Cardiac muscle cell (in vitro differentiated cells and primary cell): Measurements from ENCODE around the gene CEACAM19. TPM values are rescaled to one million over a fixed set of nuclear protein-coding genes. Genes with fewer than 3 reads are reported as not detected.

ENCODE experiments used
- DNase-seq, 2 donors: peaks; one replicate each; pipeline versions ENCODE4 v3.0.0 to v3.0.0-alpha.2; 2010 to 2017; ENCODE audit warnings: low read depth in 1 of 2, low spot score in 1 of 2
- H3K27ac ChIP-seq: fragments of 200-600 bp; sonication (generic); 2 replicates; pipeline ENCODE4 v1.5.1; 2016
- H3K27me3 ChIP-seq: fragments of 200-600 bp; sonication (generic); 2 replicates; pipeline ENCODE4 v1.6.0; 2016; ENCODE audit warnings: control low read depth
- H3K36me3 ChIP-seq: fragments of 200-600 bp; sonication (generic); 2 replicates; pipeline ENCODE4 v1.5.1; 2016; ENCODE audit warnings: control low read depth
- H3K4me1 ChIP-seq: fragments of 200-600 bp; sonication (generic); 2 replicates; pipeline ENCODE4 v1.8.1; 2017; ENCODE audit warnings: low read depth, mild to moderate bottlenecking, mixed run types
- H3K4me3 ChIP-seq: fragments of 200-600 bp; sonication (generic); 2 replicates; pipeline ENCODE4 v1.5.1; 2016; ENCODE audit warnings: mild to moderate bottlenecking
- H3K9me3 ChIP-seq: fragments of 200-600 bp; sonication (generic); 2 replicates; pipeline ENCODE4 v1.5.1; 2017; ENCODE audit warnings: low read depth, mild to moderate bottlenecking, control low read depth
- polyA plus RNA-seq: library from polyadenylated mRNA; unstranded; fragments of >200 nt; fragmentation: Nextera tagmentation; extraction: Ambion mirVana; gene quantifications from 2 replicates; pipeline ENCODE4 v1.2.1, GENCODE V29; 2016
- total RNA-seq: library from RNA; depleted of rRNA; stranded (reverse); fragments of >200 nt; gene quantifications from 2 replicates; pipeline ENCODE4 v1.2.3, GENCODE V29; 2016
- TF ChIP-seq, protein P1 (sequence below): IDR thresholded peaks from 2 replicates; pipeline ENCODE4 v1.5.1; 2012; ENCODE audit warnings: low read depth, mild to moderate bottlenecking, low read length

The CEACAM19 gene
- total and polyA plus RNA-seq, 2 experiments from 2014 or later, result 4.3 to 8.4 TPM

DNA sequence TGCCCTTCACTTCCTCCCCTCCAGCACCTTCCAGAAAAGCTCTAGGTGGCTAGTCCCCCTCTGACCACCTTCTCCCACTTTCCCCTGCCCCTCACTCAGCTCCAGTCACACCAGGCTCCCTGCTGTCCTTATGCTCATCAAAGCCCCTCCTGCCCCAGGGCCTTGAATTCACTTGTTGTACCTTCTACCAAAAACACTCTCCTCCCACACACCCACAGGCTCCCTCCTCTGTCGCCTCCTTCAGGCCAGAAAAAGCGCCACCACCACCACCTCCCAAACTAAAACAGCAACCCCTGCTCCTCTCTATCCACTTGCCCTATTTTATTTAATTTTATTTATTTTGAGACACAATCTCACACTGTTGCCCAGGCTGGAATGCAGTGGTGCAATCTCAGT, 22.9 kb downstream of the CEACAM19 start:
- Histone ChIP-seq H3K9me3 (no peaks in the 10 kb centered on the region), H3K4me3 (no peak overlapping the region), H3K27me3 (no peaks in the 10 kb centered on the region), H3K36me3 (no peaks in the 10 kb centered on the region), H3K27ac (no peak overlapping the region), H3K4me1 (peaks cover 14% of the 10 kb centered on the region)
- no peak for DNase-seq
- TF ChIP-seq, protein P1, sequence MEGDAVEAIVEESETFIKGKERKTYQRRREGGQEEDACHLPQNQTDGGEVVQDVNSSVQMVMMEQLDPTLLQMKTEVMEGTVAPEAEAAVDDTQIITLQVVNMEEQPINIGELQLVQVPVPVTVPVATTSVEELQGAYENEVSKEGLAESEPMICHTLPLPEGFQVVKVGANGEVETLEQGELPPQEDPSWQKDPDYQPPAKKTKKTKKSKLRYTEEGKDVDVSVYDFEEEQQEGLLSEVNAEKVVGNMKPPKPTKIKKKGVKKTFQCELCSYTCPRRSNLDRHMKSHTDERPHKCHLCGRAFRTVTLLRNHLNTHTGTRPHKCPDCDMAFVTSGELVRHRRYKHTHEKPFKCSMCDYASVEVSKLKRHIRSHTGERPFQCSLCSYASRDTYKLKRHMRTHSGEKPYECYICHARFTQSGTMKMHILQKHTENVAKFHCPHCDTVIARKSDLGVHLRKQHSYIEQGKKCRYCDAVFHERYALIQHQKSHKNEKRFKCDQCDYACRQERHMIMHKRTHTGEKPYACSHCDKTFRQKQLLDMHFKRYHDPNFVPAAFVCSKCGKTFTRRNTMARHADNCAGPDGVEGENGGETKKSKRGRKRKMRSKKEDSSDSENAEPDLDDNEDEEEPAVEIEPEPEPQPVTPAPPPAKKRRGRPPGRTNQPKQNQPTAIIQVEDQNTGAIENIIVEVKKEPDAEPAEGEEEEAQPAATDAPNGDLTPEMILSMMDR, result peak; percentile 44

GRCh38 chr19:44696939-44697669, 25.8 kb downstream of the CEACAM19 start:
- H3K36me3 ChIP-seq, result no peaks in the 10 kb centered on the region
- DNase-seq, result no peak
- H3K9me3 ChIP-seq, result no peaks in the 10 kb centered on the region
- H3K27me3 ChIP-seq, result no peaks in the 10 kb centered on the region
- H3K4me3 ChIP-seq, result no peak overlapping the region
- no peak overlapping the region for H3K27ac ChIP-seq
- H3K4me1 ChIP-seq, result peaks cover 12% of the 10 kb centered on the region
- TF ChIP-seq, protein P1, result no peak

- Histone ChIP-seq H3K9me3 (no peaks in the 10 kb centered on the region), H3K4me1 (peaks cover 7% of the 10 kb centered on the region), H3K27me3 (no peaks in the 10 kb centered on the region), H3K36me3 (no peaks in the 10 kb centered on the region), H3K4me3 (no peak overlapping the region), H3K27ac (no peak overlapping the region)
- TF ChIP-seq, protein P1, result no peak
- no peak for DNase-seq
These were observed 26.4 kb downstream of the CEACAM19 start for GRCh38 chr19:44697670-44698034.

- H3K27me3 ChIP-seq, result no peaks in the 10 kb centered on the region
- no peak within 1 kb of the TSS for H3K27ac ChIP-seq
- H3K36me3 ChIP-seq, result no peaks in the 10 kb centered on the region
- no peak within 1 kb of the TSS for H3K4me3 ChIP-seq
- H3K4me1 ChIP-seq, result peaks cover 6% of the 10 kb centered on the region
- DNase-seq, result no peak
- TF ChIP-seq, protein P1, result no peak
- H3K9me3 ChIP-seq, result no peaks in the 10 kb centered on the region
These were observed 27.4 kb downstream of the CEACAM19 start, which contains the start of gene CEACAM16 for GRCh38 chr19:44698492-44699201. CEACAM16 (plus strand) TSS chr19:44699151; CDS start chr19:44701457, 2,306 bp downstream.

DNA sequence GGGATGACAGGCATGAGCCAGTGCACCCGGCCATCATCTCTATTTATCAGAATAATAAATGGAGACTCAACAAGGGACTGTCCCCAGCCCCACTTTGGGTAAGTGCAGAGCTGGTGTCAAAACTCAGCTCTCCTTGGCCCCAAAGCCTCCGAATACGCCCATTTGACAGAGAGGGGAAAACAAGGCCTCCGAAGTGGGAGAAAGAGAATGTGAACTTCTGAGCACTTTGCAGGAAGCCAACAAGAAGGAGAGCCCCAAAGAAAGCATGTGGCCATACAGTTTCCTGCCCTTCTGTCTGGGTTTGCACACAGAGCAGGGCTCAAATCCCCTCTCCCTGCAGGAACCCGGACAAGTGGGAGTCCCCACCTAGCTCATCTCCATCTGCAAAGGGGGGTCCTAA, 29.3 kb downstream of the CEACAM19 start:
- Histone ChIP-seq H3K27ac (no peak overlapping the region), H3K36me3 (no peaks in the 10 kb centered on the region), H3K4me3 (no peak overlapping the region), H3K9me3 (no peaks in the 10 kb centered on the region), H3K27me3 (no peaks in the 10 kb centered on the region), H3K4me1 (peaks cover 6% of the 10 kb centered on the region)
- TF ChIP-seq, protein P1, result no peak
- no peak for DNase-seq
